SK-N-SH (cell line): ENCODE data around the gene DDX25. TPM values are rescaled to one million over a fixed set of nuclear protein-coding genes. Genes with fewer than 3 reads are reported as not detected.

Experiments
- CTCF ChIA-PET: fragments of 300-600, 350-600 bp; formaldehyde crosslinking; extraction: SDS; loops from one replicate; lab custom pipeline; 2021; lab: Yijun Ruan, JAX
- POLR2A ChIA-PET: fragments of 350-600 bp; sonication (Branson Sonifier 250); formaldehyde crosslinking; extraction: SDS; loops from one replicate; lab custom pipeline; 2020; ENCODE audit warnings: antibody characterized with exemption, inconsistent platforms; lab: Yijun Ruan, JAX
- DNase-seq: peaks from one replicate; pipeline ENCODE4 v3.0.0; 2012
- H2AFZ ChIP-seq: fragments of 200-600 bp; sonication (generic); 2 replicates; pipeline ENCODE4 v1.8.1; 2016; ENCODE audit warnings: antibody characterized with exemption, mild to moderate bottlenecking, low read depth
- H3F3A ChIP-seq: fragments of 200-600 bp; sonication (generic); replicated peaks from 2 replicates; pipeline ENCODE3; 2016; ENCODE audit warnings: antibody characterized with exemption, mild to moderate bottlenecking; ENCODE audit not compliant: insufficient read depth
- H3K27ac ChIP-seq, 2 experiments: fragments of 200-500 bp in 1 of 2; fragments of 200-600 bp in 1 of 2; sonication (Bioruptor generic) in 1 of 2; sonication (generic), shearing (Covaris generic) in 1 of 2; 2 replicates each; pipeline versions ENCODE4 v1.5.1 to v1.6.1; 2014 to 2016; ENCODE audit warnings: low read depth in 2 of 2, inconsistent platforms in 1 of 2, low read length in 1 of 2, mild to moderate bottlenecking in 1 of 2, mixed read lengths in 1 of 2
- H3K27me3 ChIP-seq: fragments of 200-600 bp; sonication (generic), shearing (Covaris generic); 2 replicates; pipeline ENCODE4 v1.6.1; 2016; ENCODE audit warnings: mixed run types; ENCODE audit not compliant: insufficient read depth
- H3K36me3 ChIP-seq, 2 experiments: fragments of 200-500 bp in 1 of 2; fragments of 200-600 bp in 1 of 2; sonication (Bioruptor generic) in 1 of 2; sonication (generic) in 1 of 2; replicated peaks in 1 of 2; 2 replicates each; pipeline versions ENCODE3 to v1.5.1; 2014 to 2016; ENCODE audit warnings: low read length in 1 of 2, mild to moderate bottlenecking in 1 of 2; ENCODE audit not compliant: insufficient read depth in 2 of 2, control insufficient read depth in 1 of 2
- H3K4me1 ChIP-seq, 2 experiments: fragments of 200-500 bp in 1 of 2; fragments of 200-600 bp in 1 of 2; sonication (Bioruptor generic) in 1 of 2; sonication (generic), shearing (Covaris generic) in 1 of 2; 2 replicates each; pipeline versions ENCODE4 v1.5.1 to v1.6.1; 2014 to 2016; ENCODE audit warnings: low read depth in 1 of 2, low read length in 1 of 2, mixed run types in 1 of 2; ENCODE audit not compliant: insufficient read depth in 2 of 2, control insufficient read depth in 1 of 2
- H3K4me2 ChIP-seq: fragments of 200-600 bp; sonication (generic), shearing (Covaris generic); 2 replicates; pipeline ENCODE4 v1.6.1; 2017; ENCODE audit warnings: mixed run types
- H3K4me3 ChIP-seq, 2 experiments: fragments of 200-500 bp in 1 of 2; fragments of 200-600 bp in 1 of 2; sonication (Bioruptor generic) in 1 of 2; sonication (generic), shearing (Covaris generic) in 1 of 2; 2 replicates each; pipeline versions ENCODE4 v1.5.1 to v1.8.1; 2014 to 2016; ENCODE audit warnings: low read depth in 2 of 2, inconsistent platforms in 1 of 2, low read length in 1 of 2, mild to moderate bottlenecking in 1 of 2, mixed read lengths in 1 of 2, moderate library complexity in 1 of 2
- H3K79me2 ChIP-seq: fragments of 200-600 bp; sonication (generic); 2 replicates; pipeline ENCODE4 v1.8.1; 2017; ENCODE audit warnings: mild to moderate bottlenecking; ENCODE audit not compliant: insufficient read depth
- H3K9ac ChIP-seq: fragments of 200-600 bp; sonication (generic); 2 replicates; pipeline ENCODE4 v1.6.1; 2017; ENCODE audit warnings: mixed run types
- H3K9me2 ChIP-seq: fragments of 200-600 bp; sonication (generic); 2 replicates; pipeline ENCODE4 v1.6.1; 2017; ENCODE audit warnings: mixed run types
- H3K9me3 ChIP-seq: fragments of 200-600 bp; sonication (generic); 2 replicates; pipeline ENCODE4 v1.6.1; 2017; ENCODE audit warnings: mixed run types, mild to moderate bottlenecking, moderate library complexity
- H4K20me1 ChIP-seq: fragments of 200-600 bp; sonication (generic); 2 replicates; pipeline ENCODE4 v1.6.1; 2017; ENCODE audit warnings: mild to moderate bottlenecking, mixed run types; ENCODE audit not compliant: insufficient read depth
- RAD21 ChIP-seq: IDR thresholded peaks from 2 replicates; pipeline ENCODE4 v1.6.1; 2012; ENCODE audit warnings: mild to moderate bottlenecking, low read length
- SMC3 ChIP-seq: IDR thresholded peaks from 2 replicates; pipeline ENCODE4 v1.6.1; 2012; ENCODE audit warnings: low read depth, low read length, improper control_type of control experiment
- WGBS: methylation state at CpG from one replicate; pipeline ENCODE4 v1.1.6; 2017; ENCODE audit warnings: low lambda C conversion rate; 5-methylcytosine and 5-hydroxymethylcytosine counted together
- polyA plus RNA-seq, 3 experiments: library from polyadenylated mRNA; depleted of rRNA; stranded (reverse); fragments of >200 nt; gene quantifications; 2 replicates each; pipeline ENCODE4 v1.2.3, GENCODE V29; 2012
- TF ChIP-seq, protein P1 (sequence below): IDR thresholded peaks from 2 replicates; pipeline ENCODE4 v1.6.1; 2012; ENCODE audit warnings: mild to moderate bottlenecking, low read depth, low read length, moderate library complexity
- TF ChIP-seq, protein P2 (sequence below): fragments of 200-600 bp; sonication (generic); IDR thresholded peaks from 2 replicates; pipeline ENCODE4 v1.6.1; 2017; ENCODE audit warnings: antibody characterized with exemption, mild to moderate bottlenecking, moderate library complexity
- TF ChIP-seq, protein P3 (sequence below): fragments of 150-350 bp; IDR thresholded peaks from 2 replicates; pipeline ENCODE4 v1.6.1; 2017; ENCODE audit warnings: antibody characterized with exemption, low read length, low read depth, borderline replicate concordance

The DDX25 gene
- polyA plus RNA-seq, 1 of the 3 experiments (the other 2 are of a cell fraction): 0.12 TPM

DNA sequence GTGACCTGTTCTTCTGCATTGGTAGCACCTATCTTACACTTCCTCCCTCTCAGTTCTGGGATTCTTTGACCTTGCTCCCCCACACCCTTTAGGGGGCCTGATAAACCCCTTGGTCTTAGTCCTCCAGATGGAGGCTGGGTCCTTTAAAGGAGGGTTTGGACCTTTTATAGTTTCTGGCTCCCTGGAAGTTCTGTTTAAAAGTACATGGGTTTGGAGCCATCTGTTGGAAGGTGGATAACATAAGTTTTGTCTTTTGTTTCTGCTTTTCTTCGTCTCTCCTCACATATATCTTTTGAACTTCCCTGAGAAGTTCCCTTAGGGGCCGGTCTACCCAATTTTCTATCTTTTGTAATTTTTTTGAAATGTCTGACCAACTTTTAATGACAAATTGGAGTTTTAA lies 34.8 kb upstream of the DDX25 start:
- Histone ChIP-seq H3F3A (no peaks in the 10 kb centered on the region), H3K4me2 (no peak overlapping the region), H3K4me1 (no peaks in the 10 kb centered on the region), H3K27ac (no peak overlapping the region), H3K9ac (no peak overlapping the region), H3K36me3 (no peaks in the 10 kb centered on the region), H4K20me1 (no peaks in the 10 kb centered on the region), H3K79me2 (no peaks in the 10 kb centered on the region), H3K9me3 (no peaks in the 10 kb centered on the region), H3K4me3 (no peak overlapping the region), H2AFZ (no peak overlapping the region), H3K9me2 (no peaks in the 10 kb centered on the region), H3K27me3 (no peaks in the 10 kb centered on the region)
- TF ChIP-seq, protein P1, sequence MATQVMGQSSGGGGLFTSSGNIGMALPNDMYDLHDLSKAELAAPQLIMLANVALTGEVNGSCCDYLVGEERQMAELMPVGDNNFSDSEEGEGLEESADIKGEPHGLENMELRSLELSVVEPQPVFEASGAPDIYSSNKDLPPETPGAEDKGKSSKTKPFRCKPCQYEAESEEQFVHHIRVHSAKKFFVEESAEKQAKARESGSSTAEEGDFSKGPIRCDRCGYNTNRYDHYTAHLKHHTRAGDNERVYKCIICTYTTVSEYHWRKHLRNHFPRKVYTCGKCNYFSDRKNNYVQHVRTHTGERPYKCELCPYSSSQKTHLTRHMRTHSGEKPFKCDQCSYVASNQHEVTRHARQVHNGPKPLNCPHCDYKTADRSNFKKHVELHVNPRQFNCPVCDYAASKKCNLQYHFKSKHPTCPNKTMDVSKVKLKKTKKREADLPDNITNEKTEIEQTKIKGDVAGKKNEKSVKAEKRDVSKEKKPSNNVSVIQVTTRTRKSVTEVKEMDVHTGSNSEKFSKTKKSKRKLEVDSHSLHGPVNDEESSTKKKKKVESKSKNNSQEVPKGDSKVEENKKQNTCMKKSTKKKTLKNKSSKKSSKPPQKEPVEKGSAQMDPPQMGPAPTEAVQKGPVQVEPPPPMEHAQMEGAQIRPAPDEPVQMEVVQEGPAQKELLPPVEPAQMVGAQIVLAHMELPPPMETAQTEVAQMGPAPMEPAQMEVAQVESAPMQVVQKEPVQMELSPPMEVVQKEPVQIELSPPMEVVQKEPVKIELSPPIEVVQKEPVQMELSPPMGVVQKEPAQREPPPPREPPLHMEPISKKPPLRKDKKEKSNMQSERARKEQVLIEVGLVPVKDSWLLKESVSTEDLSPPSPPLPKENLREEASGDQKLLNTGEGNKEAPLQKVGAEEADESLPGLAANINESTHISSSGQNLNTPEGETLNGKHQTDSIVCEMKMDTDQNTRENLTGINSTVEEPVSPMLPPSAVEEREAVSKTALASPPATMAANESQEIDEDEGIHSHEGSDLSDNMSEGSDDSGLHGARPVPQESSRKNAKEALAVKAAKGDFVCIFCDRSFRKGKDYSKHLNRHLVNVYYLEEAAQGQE: no peak
- TF ChIP-seq, protein P2, sequence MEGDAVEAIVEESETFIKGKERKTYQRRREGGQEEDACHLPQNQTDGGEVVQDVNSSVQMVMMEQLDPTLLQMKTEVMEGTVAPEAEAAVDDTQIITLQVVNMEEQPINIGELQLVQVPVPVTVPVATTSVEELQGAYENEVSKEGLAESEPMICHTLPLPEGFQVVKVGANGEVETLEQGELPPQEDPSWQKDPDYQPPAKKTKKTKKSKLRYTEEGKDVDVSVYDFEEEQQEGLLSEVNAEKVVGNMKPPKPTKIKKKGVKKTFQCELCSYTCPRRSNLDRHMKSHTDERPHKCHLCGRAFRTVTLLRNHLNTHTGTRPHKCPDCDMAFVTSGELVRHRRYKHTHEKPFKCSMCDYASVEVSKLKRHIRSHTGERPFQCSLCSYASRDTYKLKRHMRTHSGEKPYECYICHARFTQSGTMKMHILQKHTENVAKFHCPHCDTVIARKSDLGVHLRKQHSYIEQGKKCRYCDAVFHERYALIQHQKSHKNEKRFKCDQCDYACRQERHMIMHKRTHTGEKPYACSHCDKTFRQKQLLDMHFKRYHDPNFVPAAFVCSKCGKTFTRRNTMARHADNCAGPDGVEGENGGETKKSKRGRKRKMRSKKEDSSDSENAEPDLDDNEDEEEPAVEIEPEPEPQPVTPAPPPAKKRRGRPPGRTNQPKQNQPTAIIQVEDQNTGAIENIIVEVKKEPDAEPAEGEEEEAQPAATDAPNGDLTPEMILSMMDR: peak; percentile 33; the same call in 1 of the 2 replicates
- POLR2A ChIA-PET: no interaction called here
- CTCF ChIA-PET: no interaction called here
- 75% methylated on average over 2 of the region's 2 CpGs for WGBS
- no peak for DNase-seq

DNA sequence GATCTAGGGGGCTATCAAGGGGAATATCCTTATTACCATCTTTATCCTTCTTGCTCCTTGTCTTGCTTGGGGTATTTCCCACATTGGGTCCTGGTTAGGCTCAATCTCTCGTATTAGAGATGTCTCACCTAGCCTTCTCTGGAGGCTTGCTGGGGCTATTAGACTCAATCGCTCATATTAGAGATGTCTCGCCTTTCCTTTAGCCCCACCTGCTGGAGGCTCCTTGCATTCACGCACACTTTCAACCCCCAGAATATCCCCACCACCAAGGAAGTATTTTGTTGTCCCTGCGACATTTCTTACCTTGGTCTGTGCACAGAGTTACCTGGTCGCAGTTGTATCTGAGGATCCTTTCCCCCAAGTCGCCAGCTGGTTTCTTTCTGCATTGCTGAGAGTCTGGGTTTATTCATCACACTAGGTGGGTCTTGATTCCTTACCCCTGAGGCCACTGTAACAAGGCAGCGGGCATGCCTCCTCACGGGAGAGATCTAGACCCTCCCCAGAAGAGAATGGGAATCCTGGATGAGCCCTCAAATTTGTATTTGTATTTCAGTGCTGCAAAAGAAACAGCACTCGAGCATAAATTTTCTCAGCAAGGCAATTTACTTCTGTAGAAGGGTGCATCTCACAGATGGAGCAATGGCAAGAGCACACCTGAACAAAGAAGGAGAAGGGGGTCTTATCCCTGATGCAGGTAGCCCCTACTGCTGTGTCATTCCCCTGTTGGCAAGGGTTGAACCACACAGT lies 32.7 kb upstream of the DDX25 start:
- WGBS: 42% methylated on average over 10 of the region's 10 CpGs
- no peaks in the 10 kb centered on the region for H3K79me2 ChIP-seq
- H3K36me3 ChIP-seq: no peaks in the 10 kb centered on the region
- peak; percentile 32 for TF ChIP-seq SMC3
- TF ChIP-seq, protein P3, sequence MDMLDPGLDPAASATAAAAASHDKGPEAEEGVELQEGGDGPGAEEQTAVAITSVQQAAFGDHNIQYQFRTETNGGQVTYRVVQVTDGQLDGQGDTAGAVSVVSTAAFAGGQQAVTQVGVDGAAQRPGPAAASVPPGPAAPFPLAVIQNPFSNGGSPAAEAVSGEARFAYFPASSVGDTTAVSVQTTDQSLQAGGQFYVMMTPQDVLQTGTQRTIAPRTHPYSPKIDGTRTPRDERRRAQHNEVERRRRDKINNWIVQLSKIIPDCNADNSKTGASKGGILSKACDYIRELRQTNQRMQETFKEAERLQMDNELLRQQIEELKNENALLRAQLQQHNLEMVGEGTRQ: no peak
- TF ChIP-seq, protein P2: peak; percentile 69
- peak; percentile 68 for TF ChIP-seq RAD21
- H3K27ac ChIP-seq: no peak overlapping the region
- ChIA-PET POLR2A (no interaction called here), CTCF (interaction anchor here (0.9 to 1.0 kb wide), 2 partner anchors 10 to 443 kb away, joined by 3 read pairs; no protein-coding TSS in a partner anchor)
- H4K20me1 ChIP-seq: no peaks in the 10 kb centered on the region
- no peak overlapping the region for H3K4me2 ChIP-seq
- no peak overlapping the region for H2AFZ ChIP-seq
- H3K9me2 ChIP-seq: no peaks in the 10 kb centered on the region
- no peaks in the 10 kb centered on the region for H3F3A ChIP-seq
- H3K9ac ChIP-seq: no peak overlapping the region
- no peaks in the 10 kb centered on the region for H3K9me3 ChIP-seq
- no peaks in the 10 kb centered on the region for H3K4me1 ChIP-seq
- H3K4me3 ChIP-seq: no peak overlapping the region
- H3K27me3 ChIP-seq: no peaks in the 10 kb centered on the region
- peak; percentile 65 for DNase-seq
